ENCODE measurements around the gene CALD1.

GRCh38 chr7:134804351-134804750, 24.9 kb downstream of the CALD1 start:
- no peak for TF ChIP-seq EP300 (IDR thresholded peaks at IDR 0.05)
- no peak for TF ChIP-seq CTCF (IDR thresholded peaks at IDR 0.05)
